Testis (tissue), 3 donors: ENCODE results near the gene C12orf76. TPM values are rescaled to one million over a fixed set of nuclear protein-coding genes. Genes with fewer than 3 reads are reported as not detected.
A peak's percentile ranks its signal among the peaks of the same experiment; 100 is the strongest.

ENCODE experiments used
- DNase-seq: peaks from one replicate; pipeline ENCODE4 v3.0.0-alpha.2; 2019
- H3K27ac ChIP-seq, 2 donors: fragments of 200-600 bp; sonication (generic); one replicate each; pipeline ENCODE4 v1.5.1; 2019
- H3K27me3 ChIP-seq: fragments of 200-600 bp; sonication (generic); one replicate; pipeline ENCODE4 v1.5.1; 2019
- H3K36me3 ChIP-seq: fragments of 200-600 bp; sonication (generic); one replicate; pipeline ENCODE4 v1.5.1; 2017; ENCODE audit warnings: low read depth; ENCODE audit errors: missing control alignments
- H3K4me1 ChIP-seq: fragments of 200-600 bp; sonication (generic); one replicate; pipeline ENCODE4 v1.5.1; 2019
- H3K4me3 ChIP-seq, 2 donors: fragments of 200-600 bp; sonication (generic); one replicate each; pipeline ENCODE4 v1.5.1; 2017 to 2019
- H3K9me3 ChIP-seq: fragments of 200-600 bp; sonication (generic); one replicate; pipeline ENCODE4 v1.5.1; 2017
- CTCF ChIP-seq, 3 experiments: fragments of 450-650 bp in 2 of 3; fragments of 200-600 bp in 1 of 3; sonication (generic) in 1 of 3; IDR thresholded peaks; one replicate each; pipeline ENCODE4 v1.5.1; 2016 to 2019; ENCODE audit warnings: antibody characterized with exemption in 3 of 3, mild to moderate bottlenecking in 2 of 3, moderate library complexity in 1 of 3
- POLR2A ChIP-seq: fragments of 450-650 bp; IDR thresholded peaks from one replicate; pipeline ENCODE4 v1.6.1; 2017; ENCODE audit warnings: antibody characterized with exemption, mild to moderate bottlenecking, moderate library complexity
- WGBS, 2 donors: methylation state at CpG; one replicate each; pipeline ENCODE4 v1.1.5; 2018; 5-methylcytosine and 5-hydroxymethylcytosine counted together
- intact Hi-C: fragments of 100-400 bp; cut with DNase I; formaldehyde crosslinking; loops from one replicate; pipeline ENCODE4 v1.15.1; 2023; ENCODE audit warnings: low total_unique reads
- polyA plus RNA-seq: library from polyadenylated mRNA; stranded (reverse); fragments of 350-450 nt; fragmentation: Illumina TruSeq; extraction: RNeasy Lipid Tissue Mini Kit (QIAGEN cat#74804); gene quantifications from one replicate; pipeline ENCODE4 v1.2.3, GENCODE V29; 2014; ENCODE audit warnings: low read depth, low replicate concordance; ENCODE audit not compliant: insufficient read depth
- total RNA-seq, 2 donors: library from RNA; depleted of rRNA; stranded (reverse); fragments of >200 nt; gene quantifications; one replicate each; pipeline ENCODE4 v1.2.3, GENCODE V29; 2016

C12orf76 gene
- total and polyA plus RNA-seq, 3 donors from 2014 or later: 28.3 to 32.8 (median 28.7) TPM

DNA sequence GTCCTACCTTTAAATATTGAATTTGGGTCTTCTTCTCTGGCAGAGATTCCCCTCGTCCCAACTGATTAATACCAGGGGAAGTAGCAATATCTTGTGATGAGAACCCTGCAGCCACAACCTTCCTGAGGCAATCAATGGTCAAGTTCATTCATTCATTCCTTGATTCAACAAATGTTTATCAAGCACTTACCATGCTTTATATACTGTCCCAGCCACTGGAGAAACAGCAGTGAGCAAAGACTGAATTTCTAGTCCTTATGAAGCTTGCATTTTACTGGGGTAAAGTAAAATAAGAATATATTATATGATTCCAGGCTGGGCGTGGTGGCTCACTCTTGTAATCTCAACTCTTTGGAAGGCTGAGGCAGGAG lies 51.9 kb downstream of the C12orf76 start:
- Histone ChIP-seq H3K36me3 (no peaks in the 10 kb centered on the region), H3K4me1 (peaks cover 12% of the 10 kb centered on the region), H3K27me3 (no peaks in the 10 kb centered on the region), H3K9me3 (no peaks in the 10 kb centered on the region), H3K4me3 (peak overlapping the region; percentile 99 to 100), H3K27ac (no peak overlapping the region)
- TF ChIP-seq POLR2A (no peak), CTCF (IDR thresholded peaks at IDR 0.05) (no peak)
- DNase-seq: no peak
- WGBS, 2 donors: 25 to 41% methylated on average over 2 of the region's 2 CpGs
- intact Hi-C loops: no loop called here

- H3K9me3 ChIP-seq: no peaks in the 10 kb centered on the region
- no peaks in the 10 kb centered on the region for H3K27me3 ChIP-seq
- 1% methylated on average over 14 to 57 of the region's 65 CpGs for WGBS, 2 donors
- H3K4me3 ChIP-seq: peak within 1 kb of the TSS; percentile 99 to 100
- DNase-seq: peak; percentile 96
- no peak for TF ChIP-seq CTCF (IDR thresholded peaks at IDR 0.05)
- TF ChIP-seq POLR2A: peak; percentile 45
- H3K27ac ChIP-seq: peak within 1 kb of the TSS; percentile 71 to 79
- H3K4me1 ChIP-seq: peaks cover 12% of the 10 kb centered on the region
- intact Hi-C loops: no loop called here
- H3K36me3 ChIP-seq: no peaks in the 10 kb centered on the region
Observed at GRCh38 chr12:109995686-109996482, 52.4 kb downstream of the C12orf76 start, which contains the start of gene GIT2. GIT2 (minus strand) TSS chr12:109996368; CDS start chr12:109996224, 144 bp downstream.

- Histone ChIP-seq H3K4me1 (peaks cover 9% of the 10 kb centered on the region), H3K4me3 (peak overlapping the region; percentile 99 to 100), H3K27ac (peak overlapping the region; percentile 71 to 79), H3K27me3 (no peaks in the 10 kb centered on the region), H3K36me3 (no peaks in the 10 kb centered on the region), H3K9me3 (no peaks in the 10 kb centered on the region)
- WGBS, 2 donors: 0 to 1% methylated on average over 5 to 6 of the region's 6 CpGs
- intact Hi-C loops: no loop called here
- no peak for DNase-seq
- TF ChIP-seq POLR2A: no peak
- TF ChIP-seq CTCF (IDR thresholded peaks at IDR 0.05): no peak
Observed at GRCh38 chr12:109995361-109995685, 53.0 kb downstream of the C12orf76 start.

- TF ChIP-seq CTCF (IDR thresholded peaks at IDR 0.05) (no peak), POLR2A (no peak)
- Histone ChIP-seq H3K4me1 (peaks cover 6% of the 10 kb centered on the region), H3K9me3 (no peaks in the 10 kb centered on the region), H3K4me3 (peak overlapping the region in 1 of 2 donors; percentile 100), H3K27me3 (no peaks in the 10 kb centered on the region), H3K36me3 (no peaks in the 10 kb centered on the region), H3K27ac (no peak overlapping the region)
- intact Hi-C loops: no loop called here
- 49 to 53% methylated on average over 6 of the region's 6 CpGs for WGBS, 2 donors
- DNase-seq: no peak
Observed at GRCh38 chr12:109994401-109995175, 53.7 kb downstream of the C12orf76 start.
